K562 (cell line): Measurements from ENCODE around the gene FEM1B. TPM values are rescaled to one million over a fixed set of nuclear protein-coding genes. Genes with fewer than 3 reads are reported as not detected.

Experiments
- ARNT ChIP-seq, 2 experiments: fragments of 450-650 bp; IDR thresholded peaks; 2 replicates each; pipeline ENCODE4 v1.6.1; 2016; ENCODE audit warnings: mild to moderate bottlenecking in 1 of 2
- CCAR2 ChIP-seq: fragments of 200-400 bp; formaldehyde crosslinking; IDR thresholded peaks from 2 replicates; pipeline ENCODE4 v1.6.1; 2017; ENCODE audit warnings: mild to moderate bottlenecking, low read depth, low read length
- CREB1 ChIP-seq, 2 experiments: sonication (generic) in 1 of 2; formaldehyde crosslinking in 1 of 2; IDR thresholded peaks; 2 replicates each; pipeline versions ENCODE4 v1.6.1 to v1.8.0; 2012 to 2022; ENCODE audit warnings: inconsistent platforms in 1 of 2, mild to moderate bottlenecking in 1 of 2, missing genetic modification reagents in 1 of 2, moderate library complexity in 1 of 2
- EWSR1 ChIP-seq: fragments of 450-650 bp; IDR thresholded peaks from 2 replicates; pipeline ENCODE4 v1.6.1; 2018; ENCODE audit warnings: borderline replicate concordance, mild to moderate bottlenecking, low read depth, moderate library complexity; ENCODE audit not compliant: partially characterized antibody
- HDAC1 ChIP-seq, 2 experiments: fragments of 450-650 bp; IDR thresholded peaks; 2 replicates each; pipeline ENCODE4 v1.6.1; 2016 to 2017; ENCODE audit warnings: inconsistent platforms in 1 of 2, mild to moderate bottlenecking in 1 of 2, moderate library complexity in 1 of 2
- HDAC6 ChIP-seq: IDR thresholded peaks from 2 replicates; pipeline ENCODE4 v1.6.1; 2012; ENCODE audit warnings: low read depth, mild to moderate bottlenecking, control low read depth, inconsistent platforms, low read length, moderate library complexity
- HSF4 ChIP-seq: fragments of 250-450 bp; sonication (Bioruptor Pico); IDR thresholded peaks from 2 replicates; pipeline ENCODE4 v2.1.2; 2022; ENCODE audit warnings: mild to moderate bottlenecking, moderate library complexity, borderline replicate concordance
- PHB ChIP-seq: fragments of 250-450 bp; sonication (Bioruptor Pico); IDR thresholded peaks from 2 replicates; pipeline ENCODE4 v1.5.0; 2021
- PPARD ChIP-seq: fragments of 250-450 bp; sonication (Bioruptor Pico); IDR thresholded peaks from 2 replicates; pipeline ENCODE4 v1.8.0; 2022; ENCODE audit warnings: inconsistent platforms, mild to moderate bottlenecking, moderate library complexity
- RAD51 ChIP-seq: fragments of 450-650 bp; IDR thresholded peaks from 2 replicates; pipeline ENCODE4 v1.7.1; 2016; ENCODE audit warnings: low read depth, mild to moderate bottlenecking, borderline replicate concordance
- TAF7 ChIP-seq: fragments of 450-650 bp; IDR thresholded peaks from 2 replicates; pipeline ENCODE4 v1.6.1; 2016; ENCODE audit warnings: missing genetic modification characterization, missing compliant biosample characterization
- XRCC3 ChIP-seq: fragments of 450-650 bp; IDR thresholded peaks from 2 replicates; pipeline ENCODE4 v1.6.1; 2017; ENCODE audit warnings: mild to moderate bottlenecking, moderate library complexity
- ZKSCAN3 ChIP-seq: fragments of 250-450 bp; sonication (Bioruptor Pico); IDR thresholded peaks from 2 replicates; pipeline ENCODE4 v1.4.0; 2020
- ZNF134 ChIP-seq: fragments of 250-450 bp; sonication (Bioruptor Pico); conservative IDR thresholded peaks from 2 replicates; pipeline ENCODE4 v1.4.0; 2020
- ZNF3 ChIP-seq: fragments of 250-450 bp; sonication (Bioruptor Pico); IDR thresholded peaks from 2 replicates; pipeline ENCODE4 v1.5.0; 2021; ENCODE audit warnings: mild to moderate bottlenecking, moderate library complexity
- polyA plus RNA-seq, 8 experiments: library from polyadenylated mRNA; depleted of rRNA in 4 of 8; stranded (reverse) in 5 of 8; unstranded in 3 of 8; fragments of >200 nt; fragmentation: Nextera tagmentation in 2 of 8; fragmentation: Illumina TruSeq in 1 of 8; extraction: Ambion mirVana in 2 of 8; extraction: Trizol in 1 of 8; gene quantifications; 2 replicates each; pipeline versions ENCODE4 v1.2.1 to v1.2.3, GENCODE V29; 2011 to 2014; ENCODE audit warnings: inconsistent platforms in 1 of 8, missing spikeins in 1 of 8
- total RNA-seq, 7 experiments: library from RNA; depleted of rRNA in 6 of 7; stranded (reverse); fragments of >200 nt in 6 of 7; fragmentation: Illumina TruSeq in 2 of 7; extraction: Trizol in 2 of 7; gene quantifications; 2 replicates each; pipeline versions ENCODE4 v1.2.1 to v1.2.3, GENCODE V29; 2011 to 2021; ENCODE audit warnings: low replicate concordance in 1 of 7
- TF ChIP-seq, protein P1 (sequence below): sonication (generic); formaldehyde crosslinking; IDR thresholded peaks from 2 replicates; pipeline ENCODE4 v1.8.1; 2023; ENCODE audit warnings: mild to moderate bottlenecking, missing genetic modification reagents
- TF ChIP-seq, protein P2 (sequence below): fragments of 250-450 bp; sonication (Bioruptor Pico); IDR thresholded peaks from 2 replicates; pipeline ENCODE4 v1.8.0; 2022; ENCODE audit warnings: moderate library complexity, mild to moderate bottlenecking, inconsistent platforms
- TF ChIP-seq, protein P3 (sequence below), 2 experiments: fragments of 250-450 bp in 1 of 2; fragments of 450-650 bp in 1 of 2; sonication (Bioruptor Pico) in 1 of 2; IDR thresholded peaks; 2 replicates each; pipeline versions ENCODE4 v1.6.1 to v1.8.0; 2016 to 2021; ENCODE audit warnings: mild to moderate bottlenecking in 2 of 2, moderate library complexity in 2 of 2, missing compliant biosample characterization in 1 of 2, missing genetic modification characterization in 1 of 2
- TF ChIP-seq, protein P4 (sequence below): fragments of 150-350 bp; IDR thresholded peaks from 2 replicates; pipeline ENCODE4 v1.6.1; 2014; ENCODE audit warnings: low read depth, mild to moderate bottlenecking, low read length, borderline replicate concordance
- TF ChIP-seq, protein P5 (sequence below): fragments of 250-450 bp; sonication (Bioruptor Pico); IDR thresholded peaks from 2 replicates; pipeline ENCODE4 v1.5.1; 2021; ENCODE audit warnings: mild to moderate bottlenecking

The FEM1B gene
- total and polyA plus RNA-seq, 9 of the 15 experiments (the other 6 are each of a cell fraction or from before 2014, with no cell fraction given) = 5.9 to 61.6 (median 20.1) TPM

- TF ChIP-seq, protein P1, sequence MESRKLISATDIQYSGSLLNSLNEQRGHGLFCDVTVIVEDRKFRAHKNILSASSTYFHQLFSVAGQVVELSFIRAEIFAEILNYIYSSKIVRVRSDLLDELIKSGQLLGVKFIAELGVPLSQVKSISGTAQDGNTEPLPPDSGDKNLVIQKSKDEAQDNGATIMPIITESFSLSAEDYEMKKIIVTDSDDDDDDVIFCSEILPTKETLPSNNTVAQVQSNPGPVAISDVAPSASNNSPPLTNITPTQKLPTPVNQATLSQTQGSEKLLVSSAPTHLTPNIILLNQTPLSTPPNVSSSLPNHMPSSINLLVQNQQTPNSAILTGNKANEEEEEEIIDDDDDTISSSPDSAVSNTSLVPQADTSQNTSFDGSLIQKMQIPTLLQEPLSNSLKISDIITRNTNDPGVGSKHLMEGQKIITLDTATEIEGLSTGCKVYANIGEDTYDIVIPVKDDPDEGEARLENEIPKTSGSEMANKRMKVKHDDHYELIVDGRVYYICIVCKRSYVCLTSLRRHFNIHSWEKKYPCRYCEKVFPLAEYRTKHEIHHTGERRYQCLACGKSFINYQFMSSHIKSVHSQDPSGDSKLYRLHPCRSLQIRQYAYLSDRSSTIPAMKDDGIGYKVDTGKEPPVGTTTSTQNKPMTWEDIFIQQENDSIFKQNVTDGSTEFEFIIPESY (CRISPR knock-in tag) = 0 out of 2 replicates have a peak, but pooled peaks have one; percentile 12
- TF ChIP-seq, protein P2, sequence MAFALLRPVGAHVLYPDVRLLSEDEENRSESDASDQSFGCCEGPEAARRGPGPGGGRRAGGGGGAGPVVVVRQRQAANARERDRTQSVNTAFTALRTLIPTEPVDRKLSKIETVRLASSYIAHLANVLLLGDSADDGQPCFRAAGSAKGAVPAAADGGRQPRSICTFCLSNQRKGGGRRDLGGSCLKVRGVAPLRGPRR (CRISPR knock-in tag) = no peak
- TF ChIP-seq ZNF134 (CRISPR knock-in tag) (no peak), TAF7 (tag) (peak; percentile 81), HDAC6 (no peak), RAD51 (no peak), HDAC1 (IDR thresholded peaks at IDR 0.05) (peak in 1 of 2 experiments; percentile 64; a peak in 1 of 4 replicates), HSF4 (CRISPR knock-in tag) (no peak), XRCC3 (no peak), CCAR2 (no peak), PPARD (CRISPR knock-in tag) (no peak), PHB (CRISPR knock-in tag) (0 out of 2 replicates have a peak, but pooled peaks have one; percentile 35), ZKSCAN3 (no peak), ARNT (IDR thresholded peaks at IDR 0.05) (peak; percentile 36 to 76; a peak in 2 of 4 replicates), EWSR1 (no peak), ZNF3 (CRISPR knock-in tag) (no peak), CREB1 (IDR thresholded peaks at IDR 0.05) (peak; percentile 68; the same call in 1 of the 2 replicates), CREB1 (CRISPR knock-in tag; IDR thresholded peaks at IDR 0.05) (peak; percentile 55)
- TF ChIP-seq, protein P3, sequence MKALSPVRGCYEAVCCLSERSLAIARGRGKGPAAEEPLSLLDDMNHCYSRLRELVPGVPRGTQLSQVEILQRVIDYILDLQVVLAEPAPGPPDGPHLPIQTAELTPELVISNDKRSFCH (CRISPR knock-in tag; IDR thresholded peaks at IDR 0.05) = no peak
- TF ChIP-seq, protein P3 (tag; IDR thresholded peaks at IDR 0.05) = peak; percentile 54; the same call in 1 of the 2 replicates
- TF ChIP-seq, protein P4, sequence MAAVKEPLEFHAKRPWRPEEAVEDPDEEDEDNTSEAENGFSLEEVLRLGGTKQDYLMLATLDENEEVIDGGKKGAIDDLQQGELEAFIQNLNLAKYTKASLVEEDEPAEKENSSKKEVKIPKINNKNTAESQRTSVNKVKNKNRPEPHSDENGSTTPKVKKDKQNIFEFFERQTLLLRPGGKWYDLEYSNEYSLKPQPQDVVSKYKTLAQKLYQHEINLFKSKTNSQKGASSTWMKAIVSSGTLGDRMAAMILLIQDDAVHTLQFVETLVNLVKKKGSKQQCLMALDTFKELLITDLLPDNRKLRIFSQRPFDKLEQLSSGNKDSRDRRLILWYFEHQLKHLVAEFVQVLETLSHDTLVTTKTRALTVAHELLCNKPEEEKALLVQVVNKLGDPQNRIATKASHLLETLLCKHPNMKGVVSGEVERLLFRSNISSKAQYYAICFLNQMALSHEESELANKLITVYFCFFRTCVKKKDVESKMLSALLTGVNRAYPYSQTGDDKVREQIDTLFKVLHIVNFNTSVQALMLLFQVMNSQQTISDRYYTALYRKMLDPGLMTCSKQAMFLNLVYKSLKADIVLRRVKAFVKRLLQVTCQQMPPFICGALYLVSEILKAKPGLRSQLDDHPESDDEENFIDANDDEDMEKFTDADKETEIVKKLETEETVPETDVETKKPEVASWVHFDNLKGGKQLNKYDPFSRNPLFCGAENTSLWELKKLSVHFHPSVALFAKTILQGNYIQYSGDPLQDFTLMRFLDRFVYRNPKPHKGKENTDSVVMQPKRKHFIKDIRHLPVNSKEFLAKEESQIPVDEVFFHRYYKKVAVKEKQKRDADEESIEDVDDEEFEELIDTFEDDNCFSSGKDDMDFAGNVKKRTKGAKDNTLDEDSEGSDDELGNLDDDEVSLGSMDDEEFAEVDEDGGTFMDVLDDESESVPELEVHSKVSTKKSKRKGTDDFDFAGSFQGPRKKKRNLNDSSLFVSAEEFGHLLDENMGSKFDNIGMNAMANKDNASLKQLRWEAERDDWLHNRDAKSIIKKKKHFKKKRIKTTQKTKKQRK = no peak
- TF ChIP-seq, protein P5, sequence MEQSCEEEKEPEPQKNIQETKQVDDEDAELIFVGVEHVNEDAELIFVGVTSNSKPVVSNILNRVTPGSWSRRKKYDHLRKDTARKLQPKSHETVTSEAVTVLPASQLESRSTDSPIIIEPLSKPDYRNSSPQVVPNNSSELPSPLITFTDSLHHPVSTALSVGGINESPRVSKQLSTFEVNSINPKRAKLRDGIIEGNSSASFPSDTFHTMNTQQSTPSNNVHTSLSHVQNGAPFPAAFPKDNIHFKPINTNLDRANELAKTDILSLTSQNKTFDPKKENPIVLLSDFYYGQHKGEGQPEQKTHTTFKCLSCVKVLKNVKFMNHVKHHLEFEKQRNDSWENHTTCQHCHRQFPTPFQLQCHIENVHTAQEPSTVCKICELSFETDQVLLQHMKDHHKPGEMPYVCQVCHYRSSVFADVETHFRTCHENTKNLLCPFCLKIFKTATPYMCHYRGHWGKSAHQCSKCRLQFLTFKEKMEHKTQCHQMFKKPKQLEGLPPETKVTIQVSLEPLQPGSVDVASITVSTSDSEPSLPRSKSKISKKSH = no peak
Measured at GRCh38 chr15:68277603-68278344, at the start of gene FEM1B (continued).
